HG02885 (cell line): ENCODE data around the gene MESP2.
A peak's percentile ranks its signal among the peaks of the same experiment; 100 is the strongest.

Experiments used
- ATAC-seq: cut with Tn5 transposase; IDR thresholded peaks from one replicate; pipeline ENCODE4 v1.9.1; 2021; ENCODE audit warnings: mild to moderate bottlenecking; ENCODE audit not compliant: unreplicated experiment, poor library complexity

MESP2 gene

GRCh38 chr15:89754361-89755154 is 21.6 kb upstream of the MESP2 start:
- ATAC-seq: no peak

- no peak for ATAC-seq
Measured at GRCh38 chr15:89755701-89756100, 20.4 kb upstream of the MESP2 start.

GRCh38 chr15:89756897-89757296 is 19.2 kb upstream of the MESP2 start:
- no peak for ATAC-seq

- ATAC-seq: no peak
Measured at GRCh38 chr15:89758283-89758682, 17.8 kb upstream of the MESP2 start.

- ATAC-seq: no peak
Measured at GRCh38 chr15:89758981-89759380, 17.2 kb upstream of the MESP2 start.

GRCh38 chr15:89759835-89760234 is 16.3 kb upstream of the MESP2 start:
- no peak for ATAC-seq

GRCh38 chr15:89760303-89761008 is 15.7 kb upstream of the MESP2 start:
- ATAC-seq: peak; percentile 63

GRCh38 chr15:89761009-89761831 is 14.9 kb upstream of the MESP2 start:
- ATAC-seq: no peak

GRCh38 chr15:89761929-89762328 is 14.2 kb upstream of the MESP2 start:
- no peak for ATAC-seq

GRCh38 chr15:89765694-89766093 is 10.4 kb upstream of the MESP2 start:
- ATAC-seq: no peak

GRCh38 chr15:89766357-89767311 is 9.5 kb upstream of the MESP2 start:
- ATAC-seq: no peak

- no peak for ATAC-seq
Measured at GRCh38 chr15:89767411-89767915, 8.7 kb upstream of the MESP2 start.

GRCh38 chr15:89768071-89768500 is 8.0 kb upstream of the MESP2 start:
- no peak for ATAC-seq

GRCh38 chr15:89769366-89769765 is 6.8 kb upstream of the MESP2 start:
- ATAC-seq: no peak

- ATAC-seq: no peak
Measured at GRCh38 chr15:89770041-89770440, 6.1 kb upstream of the MESP2 start.

GRCh38 chr15:89772932-89773583 is 3.1 kb upstream of the MESP2 start:
- ATAC-seq: no peak

- no peak for ATAC-seq
Measured at GRCh38 chr15:89774492-89774891, 1.6 kb upstream of the MESP2 start.

GRCh38 chr15:89775815-89776214 is 317 bp upstream of the MESP2 start:
- ATAC-seq: no peak
